Measurements from ENCODE around the gene MPV17L. TPM values are rescaled to one million over a fixed set of nuclear protein-coding genes. Genes with fewer than 3 reads are reported as not detected.

MPV17L gene
- total RNA-seq, 1 experiment from 2014 or later, result not detected

Other genes with a start within 250 kb of the MPV17L start
- 0.32 and 0.93 TPM in 2 replicates for gene NPIPA5, start 17.5 kb upstream of the MPV17L start, total RNA-seq (2014; rRNA removed; shearing (Covaris generic))
- gene BMERB1, start 38.8 kb downstream of the MPV17L start, total RNA-seq (2014; rRNA removed; shearing (Covaris generic)), result 8.7 and 12.4 TPM in 2 replicates
- 11.1 and 15.9 TPM in 2 replicates for gene MARF1, start 247.4 kb downstream of the MPV17L start, total RNA-seq (2014; rRNA removed; shearing (Covaris generic))

Data from SK-MEL-5 (cell line).